ENCODE measurements around the gene TYK2.
"Not testable (repeated sequence)": the region's sequence is repeated elsewhere in the genome, so short reads cannot be mapped to it uniquely, and the experiment has no call there.

TYK2 gene

DNA sequence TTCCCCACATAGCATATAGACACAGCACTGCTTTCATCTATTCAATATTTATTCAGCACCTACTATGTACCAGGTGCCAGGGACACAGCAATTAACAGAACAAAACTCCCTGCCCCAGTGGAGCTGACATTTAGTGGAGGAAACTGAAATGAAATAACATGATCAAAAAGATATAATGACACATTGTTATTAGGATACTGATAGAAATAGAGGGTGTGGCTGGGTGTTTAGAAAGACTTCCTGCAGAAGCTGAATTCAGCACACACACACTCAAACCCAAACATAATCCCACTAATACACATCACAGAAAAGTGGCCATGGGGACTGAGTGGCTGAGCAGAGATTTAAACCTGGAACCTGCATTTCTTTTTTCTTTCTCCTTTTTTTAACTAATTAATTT is 26.7 kb upstream of the TYK2 start:
- DNase-seq = no peak

DNA sequence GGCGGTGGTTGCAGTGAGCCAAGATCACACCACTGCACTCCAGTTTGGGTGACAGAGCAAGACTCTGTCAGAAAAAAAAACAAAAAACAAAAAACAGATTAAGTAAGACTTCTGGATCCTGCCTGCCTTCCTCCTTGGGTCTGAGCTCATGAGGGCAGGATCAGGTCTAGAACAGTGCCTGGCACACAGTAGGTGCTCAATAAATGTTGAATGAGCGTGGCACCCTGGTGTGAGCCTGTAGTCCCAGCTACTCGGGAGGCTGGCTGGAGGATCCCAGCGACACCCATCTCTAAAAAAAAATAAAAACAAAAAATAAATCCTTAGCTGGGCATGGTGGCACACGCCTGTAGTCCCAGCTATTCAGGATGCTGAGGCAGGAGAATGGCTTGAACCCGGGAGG is 25.8 kb upstream of the TYK2 start:
- DNase-seq = no peak

DNA sequence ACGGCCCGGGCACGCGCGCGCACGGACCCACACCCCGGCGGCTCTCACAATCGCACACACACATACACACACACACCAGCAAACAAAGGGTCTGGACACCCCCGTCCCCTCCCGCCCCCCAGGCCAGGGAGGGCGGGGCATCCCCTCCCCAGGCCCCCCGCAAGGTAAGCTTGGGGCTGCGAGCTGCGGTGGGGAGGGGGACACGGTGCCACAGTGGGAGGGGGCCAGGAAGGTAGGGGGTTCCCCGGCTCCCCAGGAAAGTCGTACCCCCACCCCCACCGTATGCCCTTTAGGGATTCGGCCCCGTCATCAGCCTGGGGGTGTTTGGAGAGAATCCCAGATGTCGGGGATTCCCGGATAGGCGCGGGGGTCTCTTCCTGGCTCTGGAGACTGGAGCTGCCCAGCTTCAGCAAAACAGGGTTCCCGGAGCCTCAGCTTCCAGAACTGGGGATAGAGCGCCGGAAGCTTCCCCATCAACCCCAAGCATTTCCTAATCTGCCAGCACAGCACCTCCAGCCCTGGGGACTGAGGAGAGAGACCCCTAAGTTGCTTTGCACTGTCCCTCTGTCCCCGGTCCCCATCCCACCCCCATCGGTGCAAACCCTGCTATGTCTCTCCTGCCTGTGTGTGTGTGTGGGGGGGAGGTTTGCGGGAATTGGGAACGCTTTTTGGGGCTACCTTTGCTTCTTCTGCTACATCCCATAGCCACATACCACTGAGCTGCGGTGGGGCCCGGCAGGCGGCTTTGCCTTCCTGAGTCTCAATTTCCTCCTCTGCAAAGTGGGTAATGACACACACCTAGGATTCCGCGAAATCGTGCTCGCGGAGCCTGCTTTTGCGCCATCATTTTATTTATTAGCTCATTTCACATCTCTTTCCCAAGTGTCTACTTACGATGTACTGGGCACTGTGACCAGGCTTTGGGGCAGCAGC is 24.8 kb upstream of the TYK2 start:
- DNase-seq = no peak

DNA sequence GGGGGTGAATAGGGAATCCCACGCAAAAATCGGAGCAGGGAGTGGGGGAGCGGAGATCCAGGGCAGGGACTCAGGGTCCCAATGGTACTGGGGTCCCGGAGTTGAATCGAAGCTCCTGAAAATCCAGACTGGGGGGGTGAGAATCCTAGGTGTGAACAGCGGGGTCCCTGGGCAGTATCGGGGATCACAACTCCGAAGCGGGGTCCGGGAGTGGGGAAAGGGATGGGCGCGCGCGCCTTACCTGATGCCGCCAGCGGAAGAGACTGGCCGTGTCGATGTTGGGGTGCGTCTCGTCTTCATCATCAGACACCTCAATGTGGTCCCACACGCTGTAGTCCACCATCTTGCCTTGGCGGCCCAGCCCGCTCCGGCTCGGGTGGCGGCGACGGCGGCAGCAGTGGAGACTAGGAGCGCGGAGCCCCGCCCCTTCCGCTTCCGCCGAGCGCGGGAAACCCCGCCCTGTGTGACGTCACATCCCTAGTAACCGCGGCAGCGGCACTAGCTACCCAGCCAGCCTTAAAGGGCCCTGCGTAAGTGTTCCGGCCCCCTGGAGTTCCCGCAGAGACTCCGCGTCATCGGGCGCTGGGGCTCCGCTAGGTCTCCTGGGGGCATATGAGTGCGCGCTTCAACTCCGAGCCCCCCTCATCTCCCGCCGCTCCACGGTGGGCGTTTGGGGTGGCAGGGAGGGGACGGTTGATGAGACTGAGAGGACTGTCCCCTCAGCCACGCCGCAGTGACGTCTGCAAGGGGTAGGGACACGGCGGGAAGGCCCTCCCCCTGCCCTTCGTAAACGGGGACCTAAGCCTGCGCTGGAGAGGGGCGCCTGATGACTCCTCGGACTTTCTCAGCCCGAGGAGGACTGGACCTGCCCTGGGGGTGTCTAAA is 23.0 kb upstream of the TYK2 start, which contains the start of gene CDC37:
Gene CDC37, minus strand, starts transcription at position 406 of the 885 bp plus-strand sequence. Its CDS starts 63 bp downstream, at position 343.
- DNase-seq = peak; percentile 91

DNA sequence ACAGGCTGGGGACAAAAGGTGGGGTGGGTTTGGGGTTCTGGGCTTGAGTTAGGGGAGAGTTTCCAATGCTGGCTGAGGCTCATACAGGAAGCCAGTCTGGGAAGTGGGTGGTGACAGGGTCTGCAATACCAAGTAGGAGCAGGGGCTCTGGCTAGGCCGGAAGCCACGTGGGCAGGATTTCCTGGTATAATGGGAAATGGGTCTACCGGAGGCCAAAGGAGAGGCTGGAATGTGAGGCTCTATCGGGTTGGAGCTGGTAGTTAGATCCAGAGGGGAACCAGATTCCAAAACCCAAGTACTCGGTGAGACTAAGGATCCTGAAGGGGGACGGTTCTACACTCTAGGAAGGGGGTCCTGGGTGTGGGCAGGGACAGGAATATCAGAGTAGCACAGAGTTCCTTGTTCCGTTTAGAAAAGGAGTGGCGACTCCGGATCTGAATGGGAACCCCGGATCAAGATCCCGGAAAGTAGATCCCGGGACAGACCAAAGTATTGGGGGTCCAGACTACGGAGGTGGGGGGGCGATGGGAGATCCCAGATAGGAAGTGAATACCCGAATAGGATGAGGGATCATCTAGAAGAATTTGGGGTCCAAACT is 22.2 kb upstream of the TYK2 start:
- no peak for DNase-seq

DNA sequence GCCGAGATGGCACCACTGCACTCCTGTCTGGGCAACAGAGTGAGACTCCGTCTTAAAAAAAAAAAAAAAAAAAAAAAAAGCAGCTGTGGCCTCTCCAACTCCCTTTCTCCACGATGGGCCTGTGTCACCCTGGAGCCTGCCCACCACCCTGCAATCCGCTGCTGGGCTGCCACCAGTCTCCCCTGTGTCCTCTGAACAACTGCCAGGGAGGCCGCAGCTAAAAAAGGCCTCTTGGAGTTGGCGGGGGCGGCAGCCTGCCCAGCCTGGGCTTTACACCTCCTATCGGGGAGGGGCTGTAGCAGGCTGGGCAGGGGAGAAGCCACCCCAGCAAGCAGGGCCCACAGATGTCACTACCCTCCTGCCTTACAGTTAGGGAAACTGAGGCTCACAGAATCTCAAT is 19.5 kb upstream of the TYK2 start:
- no peak for DNase-seq

DNA sequence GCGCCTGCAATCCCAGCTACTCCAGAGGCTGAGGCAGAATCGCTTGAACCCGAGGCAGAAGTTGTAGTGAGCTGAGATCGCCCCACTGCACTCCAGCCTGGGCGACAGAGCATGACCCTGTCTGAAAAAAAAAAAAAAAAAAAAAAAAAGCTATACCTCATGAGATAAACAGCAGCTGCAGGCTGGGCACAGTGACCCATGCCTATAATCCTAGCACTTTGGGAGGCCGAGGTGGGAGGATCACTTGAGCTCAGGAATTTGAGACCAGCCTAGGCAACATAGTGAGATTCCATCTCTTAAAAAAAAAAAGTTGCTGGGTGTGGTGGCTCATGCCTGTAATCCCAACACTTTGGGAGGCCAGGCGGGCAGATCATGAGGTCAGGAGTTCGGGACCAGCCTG is 19.0 kb upstream of the TYK2 start:
- not testable (repeated sequence) for DNase-seq

DNA sequence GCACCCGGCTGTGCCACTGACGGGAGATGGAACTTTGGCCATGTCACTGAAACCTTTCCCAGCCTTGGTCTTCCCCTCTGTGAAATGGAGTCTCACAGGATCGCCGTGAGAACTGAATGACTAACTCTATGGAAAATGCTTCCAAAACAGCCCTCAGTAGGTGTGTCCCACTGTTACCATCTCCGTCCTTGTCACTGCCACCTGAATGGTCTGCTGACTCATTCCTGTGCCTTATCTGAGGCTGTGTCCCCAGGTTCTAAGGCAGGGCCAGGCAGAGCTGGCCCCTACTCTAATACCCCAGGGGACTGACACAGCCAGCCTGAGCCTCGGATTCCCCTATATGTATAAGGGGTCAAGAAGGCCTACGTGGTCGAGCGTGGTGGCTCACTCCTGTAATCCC is 18.4 kb upstream of the TYK2 start:
- no peak for DNase-seq

DNA sequence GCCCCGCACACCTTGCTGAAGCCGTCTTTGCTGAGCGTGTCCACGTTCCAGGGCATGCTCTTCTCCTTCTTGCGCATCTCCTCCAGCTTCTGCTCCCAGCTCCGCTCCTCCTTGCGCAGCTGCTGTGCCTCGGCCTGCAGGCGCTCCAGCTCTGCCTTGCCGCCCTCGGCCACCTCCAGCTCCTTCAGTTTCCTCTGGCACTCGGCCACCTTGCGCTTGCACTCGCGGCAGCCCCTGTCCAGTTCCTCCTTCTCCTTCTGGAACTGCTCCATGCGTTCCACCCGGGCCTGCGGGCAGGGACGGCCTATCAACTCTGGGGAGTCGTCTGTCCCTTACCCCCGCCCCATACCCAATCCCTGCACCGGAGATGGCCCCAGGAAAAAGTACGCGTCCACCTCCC is 15.5 kb upstream of the TYK2 start:
- DNase-seq = no peak

DNA sequence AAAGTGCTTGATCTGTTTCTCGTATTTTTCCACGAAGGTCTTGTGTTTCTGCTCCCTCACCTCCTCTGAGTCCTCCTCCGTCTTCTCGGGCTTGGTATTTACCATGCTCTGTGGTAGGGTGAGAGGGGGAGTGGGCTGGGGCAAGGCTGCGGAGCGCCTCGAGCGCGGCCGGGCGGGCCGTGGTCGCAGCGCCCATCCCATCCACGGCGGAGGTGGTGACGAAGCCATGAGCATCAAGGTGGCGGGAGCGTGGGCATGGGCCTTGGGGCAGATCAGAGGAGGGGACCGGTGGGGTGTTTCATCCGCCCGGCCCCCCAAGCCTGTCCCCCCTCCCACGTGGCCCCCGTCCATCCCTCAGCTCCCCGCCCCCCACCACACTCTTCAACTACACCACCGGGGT is 15.1 kb upstream of the TYK2 start:
- no peak for DNase-seq

DNA sequence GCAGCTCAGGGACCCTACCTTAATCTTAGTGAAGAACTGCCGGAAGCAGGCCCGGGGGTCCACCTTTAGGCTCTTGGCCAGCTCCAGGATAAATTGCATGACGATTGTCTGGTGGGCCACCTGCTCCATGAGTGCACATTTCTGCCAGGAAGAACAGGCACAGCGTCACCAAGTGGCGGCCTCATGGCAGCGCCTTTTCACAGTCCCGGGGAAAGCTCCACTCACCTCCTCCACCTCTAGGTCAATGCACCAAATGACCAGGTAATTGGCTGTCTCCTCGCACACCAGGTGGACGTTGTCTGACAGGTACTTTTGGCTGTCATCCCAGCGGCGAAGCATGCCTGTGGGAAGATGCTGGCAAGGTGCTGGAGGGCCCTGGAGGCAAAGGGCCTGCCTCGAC is 14.6 kb upstream of the TYK2 start:
- no peak for DNase-seq

DNA sequence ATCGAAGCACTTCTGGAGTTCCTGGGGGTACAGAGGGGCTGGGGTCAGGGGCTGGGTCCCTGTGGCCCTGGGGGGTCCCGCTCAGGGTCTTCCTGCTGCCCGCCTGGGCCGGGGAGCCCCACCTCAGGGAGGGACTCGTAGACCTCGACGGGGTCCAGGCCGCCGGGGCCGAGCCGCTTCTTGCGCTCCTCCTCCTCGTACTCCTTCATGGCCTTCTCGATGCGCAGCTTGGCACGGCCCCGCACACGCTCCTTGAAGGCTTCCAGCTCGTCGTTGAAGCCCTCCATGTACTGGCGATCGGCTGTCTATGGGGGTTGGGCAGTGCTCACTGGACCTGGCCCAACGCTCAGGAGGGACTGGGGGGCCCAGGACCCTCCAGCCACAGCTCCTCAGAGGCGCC is 12.8 kb upstream of the TYK2 start:
- no peak for DNase-seq

DNA sequence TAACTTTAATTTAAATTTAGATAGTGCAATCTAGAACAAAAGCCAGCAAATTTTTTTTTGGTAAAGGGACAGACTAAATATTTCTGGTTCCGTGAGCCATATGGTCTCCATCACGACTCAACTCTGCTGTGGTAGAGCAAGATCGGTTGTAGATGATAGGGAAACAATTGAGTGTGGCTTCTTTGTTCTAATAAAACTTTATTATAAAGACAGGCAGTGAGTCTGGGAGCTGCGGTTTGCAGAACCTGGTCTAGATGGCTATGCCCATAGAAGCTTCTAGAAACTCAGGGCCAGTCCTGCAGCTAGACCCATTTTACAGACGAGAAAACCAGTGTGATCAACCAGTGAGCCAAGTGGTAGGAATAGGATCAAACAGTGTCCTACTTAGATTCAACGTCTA is 11.7 kb upstream of the TYK2 start:
- DNase-seq = no peak

DNA sequence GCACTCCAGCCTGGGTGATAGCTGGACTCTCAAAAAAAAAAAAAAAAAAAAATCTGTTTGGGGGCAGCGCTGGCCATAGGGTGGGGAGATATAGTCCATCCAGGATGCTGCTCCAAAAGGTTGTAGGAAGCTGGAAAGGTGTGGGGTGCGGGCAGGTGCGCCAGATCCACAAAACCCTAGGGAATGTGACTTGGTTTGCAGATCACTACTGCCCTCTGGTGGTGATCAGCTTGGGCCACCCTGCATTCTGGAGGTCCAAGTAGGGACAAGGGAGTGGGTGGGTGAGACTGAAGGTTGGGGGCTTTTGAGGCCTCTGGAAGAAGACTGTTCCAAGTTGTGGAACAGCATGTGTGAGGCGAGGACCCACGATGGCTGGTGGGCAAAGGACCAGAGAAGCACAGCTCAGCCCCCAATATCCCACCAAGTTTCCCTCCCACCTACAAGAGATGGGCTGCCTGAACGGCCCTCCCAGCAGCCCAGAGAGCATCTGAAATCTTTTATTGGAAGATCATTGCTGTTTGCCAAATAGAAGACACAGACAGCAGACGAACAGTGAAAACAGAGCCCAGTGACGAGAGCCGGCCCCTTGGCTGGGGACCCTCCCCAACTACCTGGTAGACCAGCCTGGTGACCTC is 10.4 kb upstream of the TYK2 start:
- DNase-seq = no peak

DNA sequence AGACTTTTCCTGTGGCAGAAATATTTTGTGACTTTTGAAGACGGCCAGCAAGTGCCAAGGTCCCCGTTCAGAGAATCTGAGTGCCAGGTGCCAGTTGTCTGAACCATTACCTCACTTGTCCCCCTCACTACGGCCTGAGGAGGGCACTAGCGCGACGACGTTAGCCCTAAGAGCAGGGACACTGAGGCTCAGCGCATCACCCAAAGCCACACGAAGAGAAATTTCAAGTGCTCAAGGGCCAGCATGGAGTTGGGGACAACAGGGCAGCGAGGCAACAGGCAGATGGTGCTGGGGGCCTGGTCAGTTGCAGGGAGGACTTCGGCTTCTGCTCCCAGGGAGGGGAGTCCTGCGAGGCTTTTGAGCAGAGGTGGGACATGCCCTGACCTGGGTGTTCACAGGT is 9.5 kb upstream of the TYK2 start:
- DNase-seq = no peak

DNA sequence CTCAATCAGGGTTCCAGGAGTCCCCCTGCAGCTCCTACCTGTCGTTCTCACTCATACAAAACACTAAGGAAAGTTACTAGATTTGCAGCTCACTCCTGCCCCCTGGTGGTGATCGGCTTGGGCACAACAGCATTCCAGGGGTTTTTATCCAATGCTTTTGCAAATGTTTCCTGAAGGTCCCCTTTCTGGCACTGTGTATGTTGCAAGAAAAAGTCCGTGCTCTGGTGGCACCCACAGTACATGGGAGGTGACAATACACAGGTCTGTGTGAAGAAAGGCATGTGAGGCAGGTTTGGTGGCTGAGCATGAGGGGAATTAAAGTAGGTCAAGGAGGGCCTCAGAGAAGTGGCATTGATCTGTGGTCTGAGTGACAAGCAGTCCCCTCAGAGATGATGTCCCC is 8.6 kb upstream of the TYK2 start:
- peak; percentile 75 for DNase-seq

DNA sequence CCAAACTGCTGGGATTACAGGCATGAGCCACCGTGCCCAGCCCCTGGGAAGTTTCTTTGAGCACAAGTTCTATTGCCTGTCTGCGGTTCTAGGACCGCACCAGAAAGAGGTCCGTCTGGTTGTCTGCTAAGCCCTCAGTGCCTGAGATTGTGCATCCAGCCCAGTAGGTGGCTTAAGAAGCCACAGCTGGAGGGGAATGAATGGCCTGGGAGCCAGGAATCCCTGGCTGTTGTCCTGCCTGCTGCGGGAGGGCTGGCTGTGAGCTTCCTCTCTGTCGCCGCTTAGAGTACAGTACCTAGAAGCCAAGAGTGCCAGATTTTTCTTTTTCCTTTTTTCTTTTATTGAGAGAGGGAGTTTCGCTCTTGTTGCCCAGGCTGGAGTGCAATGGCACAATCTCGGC is 4.2 kb upstream of the TYK2 start:
- DNase-seq = no peak

DNA sequence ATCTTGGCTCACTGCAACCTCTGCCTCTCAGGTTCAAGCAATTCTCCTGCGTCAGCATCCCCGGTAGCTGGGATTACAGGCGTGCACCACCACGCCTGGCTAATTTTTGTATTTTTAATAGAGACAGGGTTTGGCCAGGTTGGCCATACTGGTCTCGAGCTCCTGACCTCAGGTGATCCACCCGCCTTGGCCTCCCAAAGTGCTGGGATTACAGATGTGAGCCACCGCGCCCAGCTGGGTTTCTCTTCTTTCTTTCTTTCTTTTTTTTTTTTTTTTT is 2.8 kb upstream of the TYK2 start:
- DNase-seq = not testable (repeated sequence)

DNA sequence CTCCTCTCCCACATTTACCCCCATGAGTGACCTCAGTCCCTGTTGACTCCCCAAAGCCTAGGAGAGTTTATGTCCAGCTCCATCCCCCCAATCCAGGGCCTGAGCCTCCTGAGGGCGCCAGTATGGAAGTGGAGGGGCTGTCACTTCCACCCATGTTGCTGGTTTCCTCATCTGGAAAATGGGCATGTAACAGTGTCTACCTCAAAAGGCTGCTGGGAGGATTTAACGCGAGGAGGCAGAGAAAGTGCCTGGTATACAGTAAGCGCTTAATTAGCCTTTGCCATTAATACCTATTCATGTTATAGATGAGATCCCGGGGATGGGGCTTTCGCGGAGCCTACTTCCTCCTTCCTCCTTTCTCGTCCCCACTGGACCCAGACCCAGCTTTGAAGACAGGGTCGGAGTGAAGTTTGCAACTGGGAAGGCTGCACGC is 476 bp downstream of the TYK2 start:
- no peak for DNase-seq

DNA sequence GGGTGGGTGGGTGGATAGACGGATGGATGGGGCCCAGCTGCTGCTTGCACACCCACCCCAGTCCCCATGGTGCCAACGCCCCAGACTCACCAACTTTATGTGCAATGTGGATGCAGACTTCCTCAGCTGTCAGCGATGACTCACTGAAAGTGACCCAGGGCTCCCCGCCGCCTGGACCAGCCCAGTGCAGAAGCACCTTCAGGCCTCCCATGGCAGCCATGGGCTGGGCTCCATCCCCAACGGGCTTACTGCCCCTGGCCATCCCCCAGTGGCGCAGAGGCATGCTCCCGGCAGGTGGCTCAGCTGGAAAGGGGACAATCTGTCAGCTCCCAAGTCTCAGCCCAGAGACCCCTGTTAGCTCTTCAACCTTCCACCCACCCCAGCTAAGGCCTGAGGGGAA is 2.2 kb downstream of the TYK2 start:
- no peak for DNase-seq

DNA sequence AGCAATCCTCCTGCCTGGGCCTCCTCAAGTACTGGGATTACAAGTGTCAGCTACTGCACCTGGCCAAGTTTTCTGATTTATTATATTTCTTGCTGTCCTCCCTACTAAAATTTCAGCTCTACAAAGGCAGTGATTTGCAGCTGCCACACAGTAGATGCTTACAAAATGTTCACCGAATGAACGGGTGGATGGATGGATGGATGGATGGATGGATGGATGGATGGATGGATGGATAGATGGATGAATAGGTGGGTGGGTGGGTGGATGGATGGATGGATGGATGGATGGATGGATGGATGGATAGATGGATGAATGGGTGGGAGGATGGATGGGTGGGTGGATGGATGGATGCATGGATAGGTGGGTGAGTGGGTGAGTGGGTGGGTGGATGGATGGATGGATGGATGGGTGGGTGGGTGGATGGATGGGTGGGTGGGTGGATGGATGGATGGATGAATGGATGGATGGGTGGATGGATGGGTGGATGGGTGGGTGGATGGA is 3.2 kb downstream of the TYK2 start:
- not testable (repeated sequence) for DNase-seq

DNA sequence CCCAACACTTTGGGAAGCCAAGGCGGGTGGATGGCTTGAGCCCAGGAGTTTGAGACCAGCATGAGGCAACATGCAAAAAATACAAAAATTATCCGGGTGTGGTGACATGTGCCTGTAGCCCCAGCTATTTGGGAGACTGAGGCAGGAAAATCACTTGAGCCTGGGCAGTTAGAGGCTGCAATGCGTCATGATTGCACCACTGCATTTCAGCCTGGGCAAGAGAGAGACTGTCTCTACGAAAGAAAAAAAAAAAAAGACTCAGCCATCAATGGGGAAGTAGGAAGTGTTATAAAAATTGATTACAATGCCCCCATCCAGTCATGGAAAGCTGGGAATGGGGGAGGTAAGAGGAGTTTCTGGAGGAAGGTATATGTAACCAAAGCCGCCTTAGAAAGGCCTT is 5.4 kb downstream of the TYK2 start:
- DNase-seq = no peak

DNA sequence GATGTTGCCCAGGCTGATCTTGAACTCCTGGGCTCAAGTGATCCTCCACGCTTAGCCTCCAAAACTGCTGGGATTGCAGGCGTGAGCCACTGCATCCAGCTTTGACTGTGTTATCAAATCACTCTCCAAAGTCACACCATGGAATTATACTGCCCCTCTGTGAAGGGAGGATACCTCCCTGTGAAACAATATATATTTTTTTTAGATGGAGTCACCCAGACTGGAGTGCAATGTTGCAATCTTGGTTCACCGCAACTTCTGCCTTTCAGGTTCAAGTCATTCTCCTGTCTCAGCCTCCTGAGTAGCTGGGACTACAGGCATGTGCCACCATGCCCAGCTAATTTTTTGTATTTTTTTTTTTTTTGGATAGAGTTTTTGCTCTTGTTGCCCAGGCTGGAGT is 7.7 kb downstream of the TYK2 start:
- DNase-seq = no peak
